HG03439 (cell line): ENCODE measurements around the gene ANKK1.

Source experiments
- ATAC-seq: cut with Tn5 transposase; IDR thresholded peaks from one replicate; pipeline ENCODE4 v1.9.1; 2021; ENCODE audit warnings: mild to moderate bottlenecking, moderate library complexity; ENCODE audit not compliant: unreplicated experiment

ANKK1 gene

GRCh38 chr11:113376156-113376555 is 11.4 kb upstream of the ANKK1 start:
- ATAC-seq, result no peak

GRCh38 chr11:113377681-113378412 is 9.7 kb upstream of the ANKK1 start:
- no peak for ATAC-seq

DNA sequence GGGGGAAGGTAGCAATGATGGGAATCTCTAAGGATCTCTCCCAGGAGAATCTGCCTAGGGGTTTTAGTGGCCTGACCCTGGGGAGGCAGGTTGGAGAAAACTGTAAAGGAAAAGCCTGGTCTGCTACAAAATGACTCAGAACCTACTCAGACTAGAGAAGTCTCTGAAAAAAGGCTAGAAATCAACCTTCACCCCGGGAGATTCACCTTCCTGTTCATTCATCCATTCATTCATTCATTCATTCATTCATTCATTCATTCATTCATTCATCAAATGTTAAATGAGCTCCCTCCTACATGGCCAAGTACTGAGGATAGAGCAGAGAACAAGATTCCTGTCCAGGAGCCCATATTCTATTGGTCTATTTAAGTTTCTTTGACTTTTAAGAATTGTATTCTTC is 8.9 kb upstream of the ANKK1 start:
- ATAC-seq, result no peak

DNA sequence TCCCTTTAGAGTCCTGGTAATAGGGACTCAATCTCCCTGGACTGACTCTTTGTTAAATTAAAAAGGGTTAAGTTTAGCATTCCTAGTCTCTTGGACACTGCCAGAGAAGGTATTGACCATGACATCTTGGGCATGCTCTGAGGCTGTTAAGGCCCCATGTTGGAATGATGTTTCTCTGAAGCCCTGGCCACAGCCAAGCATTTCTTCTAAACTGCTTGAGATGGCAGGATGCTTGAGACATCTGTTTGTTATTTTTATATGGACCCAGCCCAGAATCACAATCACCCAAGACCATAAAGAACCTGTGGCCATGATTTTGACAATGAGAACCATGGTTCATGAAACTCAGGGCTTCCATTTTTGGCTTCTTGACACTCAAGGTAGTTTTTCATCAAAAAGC is 5.5 kb upstream of the ANKK1 start:
- ATAC-seq, result no peak

- no peak for ATAC-seq
Measured at GRCh38 chr11:113384551-113384950, 3.0 kb upstream of the ANKK1 start.

- ATAC-seq, result no peak
Measured at GRCh38 chr11:113385749-113386148, 1.8 kb upstream of the ANKK1 start.

GRCh38 chr11:113386866-113387265 is 713 bp upstream of the ANKK1 start:
- no peak for ATAC-seq

GRCh38 chr11:113389272-113389671 is 1.7 kb downstream of the ANKK1 start:
- ATAC-seq, result no peak

GRCh38 chr11:113392236-113392921 is 4.8 kb downstream of the ANKK1 start:
- ATAC-seq, result no peak

DNA sequence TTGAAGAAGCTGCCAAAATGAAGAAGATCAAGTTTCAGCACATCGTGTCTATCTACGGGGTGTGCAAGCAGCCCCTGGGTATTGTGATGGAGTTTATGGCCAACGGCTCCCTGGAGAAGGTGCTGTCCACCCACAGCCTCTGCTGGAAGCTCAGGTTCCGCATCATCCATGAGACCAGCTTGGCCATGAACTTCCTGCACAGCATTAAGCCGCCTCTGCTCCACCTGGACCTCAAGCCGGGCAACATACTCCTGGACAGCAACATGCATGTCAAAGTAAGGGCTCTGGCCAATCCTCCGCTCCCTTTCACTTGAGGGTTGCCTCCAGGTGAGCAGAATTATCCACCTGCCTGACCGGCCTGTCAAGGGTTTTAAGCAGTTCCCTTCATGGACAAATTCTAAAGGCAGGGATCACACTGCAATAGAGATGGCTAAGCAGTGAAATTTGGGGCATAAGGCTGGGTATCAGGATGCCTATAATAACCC is 6.0 kb downstream of the ANKK1 start:
- no peak for ATAC-seq

- ATAC-seq, result no peak
Measured at GRCh38 chr11:113394919-113395318, 7.3 kb downstream of the ANKK1 start.

GRCh38 chr11:113395782-113396336 is 8.3 kb downstream of the ANKK1 start:
- ATAC-seq, result no peak

DNA sequence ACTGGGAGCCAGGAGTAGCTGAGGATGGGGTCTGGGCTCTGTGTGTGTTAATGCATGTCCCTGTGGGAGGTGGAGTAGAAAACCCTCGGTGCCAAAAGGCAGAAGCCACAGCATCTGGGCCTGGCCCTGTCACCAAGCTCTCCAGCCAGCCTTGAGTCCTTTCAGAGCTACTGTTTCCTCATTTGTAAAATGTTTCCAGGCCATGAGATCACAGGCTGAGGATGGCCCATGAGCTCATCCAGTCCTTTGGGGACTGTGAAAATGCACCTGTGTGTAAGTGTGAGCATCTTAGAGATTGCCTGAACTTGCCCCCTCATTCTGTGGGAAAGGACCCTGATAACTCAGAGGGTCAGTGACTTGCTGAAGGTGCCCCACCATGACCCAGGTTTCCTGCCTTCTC is 9.1 kb downstream of the ANKK1 start:
- no peak for ATAC-seq

- no peak for ATAC-seq
Measured at GRCh38 chr11:113397212-113397611, 9.6 kb downstream of the ANKK1 start.

DNA sequence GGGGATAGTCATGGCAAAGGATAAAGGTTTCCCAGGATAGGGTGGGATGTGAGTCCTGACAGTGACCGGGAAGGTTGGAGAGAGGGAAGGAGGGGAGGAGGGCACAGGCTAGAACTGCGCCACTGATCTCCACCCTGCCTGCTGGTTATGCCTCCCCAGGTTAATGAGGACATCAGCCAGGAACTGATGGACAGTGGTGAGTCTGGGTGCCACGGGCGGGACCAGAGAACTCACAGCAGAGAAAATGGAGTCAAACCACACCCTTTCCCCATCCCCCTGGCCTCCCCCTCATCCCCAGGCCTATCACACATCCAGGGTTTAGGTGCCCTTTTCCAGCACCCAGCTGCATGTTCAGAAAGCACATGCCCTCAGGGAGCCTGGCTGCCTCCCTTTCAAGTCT is 10.2 kb downstream of the ANKK1 start:
- ATAC-seq, result no peak

DNA sequence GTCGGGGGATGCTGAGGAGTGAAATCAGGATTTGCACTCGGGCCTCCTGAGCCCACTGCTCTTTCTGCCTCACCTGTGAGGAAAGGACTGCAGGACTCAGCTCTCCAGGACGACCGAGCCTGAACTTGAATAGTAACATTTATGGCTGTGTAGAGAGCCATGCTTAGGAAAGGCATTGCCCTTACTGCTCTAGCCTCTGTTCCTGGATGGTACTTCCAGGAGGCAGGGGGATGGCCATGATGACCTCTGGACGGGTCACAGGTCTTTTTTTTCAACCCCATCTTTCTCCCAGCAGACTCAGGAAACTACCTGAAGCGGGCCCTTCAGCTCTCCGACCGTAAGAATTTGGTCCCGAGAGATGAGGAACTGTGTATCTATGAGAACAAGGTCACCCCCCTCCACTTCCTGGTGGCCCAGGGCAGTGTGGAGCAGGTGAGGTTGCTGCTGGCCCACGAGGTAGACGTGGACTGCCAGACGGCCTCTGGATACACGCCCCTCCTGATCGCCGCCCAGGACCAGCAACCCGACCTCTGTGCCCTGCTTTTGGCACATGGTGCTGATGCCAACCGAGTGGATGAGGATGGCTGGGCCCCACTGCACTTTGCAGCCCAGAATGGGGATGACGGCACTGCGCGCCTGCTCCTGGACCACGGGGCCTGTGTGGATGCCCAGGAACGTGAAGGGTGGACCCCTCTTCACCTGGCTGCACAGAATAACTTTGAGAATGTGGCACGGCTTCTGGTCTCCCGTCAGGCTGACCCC is 11.3 kb downstream of the ANKK1 start:
- no peak for ATAC-seq

GRCh38 chr11:113400631-113401230 is 13.2 kb downstream of the ANKK1 start:
- ATAC-seq, result no peak

GRCh38 chr11:113401718-113402117 is 14.1 kb downstream of the ANKK1 start:
- ATAC-seq, result no peak

- ATAC-seq, result no peak
Measured at GRCh38 chr11:113404859-113405430, 17.4 kb downstream of the ANKK1 start.

GRCh38 chr11:113405724-113406478 is 18.3 kb downstream of the ANKK1 start:
- no peak for ATAC-seq
